Upper lobe of left lung (tissue), 6 donors: ENCODE measurements around the gene ANKRD36C. TPM values are rescaled to one million over a fixed set of nuclear protein-coding genes. Genes with fewer than 3 reads are reported as not detected.
A peak's percentile ranks its signal among the peaks of the same experiment; 100 is the strongest.
"Not testable (repeated sequence)": the region's sequence is repeated elsewhere in the genome, so short reads cannot be mapped to it uniquely, and the experiment has no call there.

Experiments used
- ATAC-seq, 2 donors: fragments of 200-7000 bp; cut with Tn5 transposase; one replicate each; pipeline ENCODE4 v1.9.1; 2022; ENCODE audit warnings: mild to moderate bottlenecking in 2 of 2, moderate library complexity in 2 of 2; ENCODE audit not compliant: low FRiP score in 2 of 2
- DNase-seq, 2 donors: peaks; one replicate each; pipeline ENCODE4 v3.0.0-alpha.2; 2019 to 2020
- H3K27ac ChIP-seq, 4 donors: fragments of 200-600 bp; sonication (generic); one replicate each; pipeline ENCODE4 v1.5.1; 2016 to 2019
- H3K27me3 ChIP-seq, 4 donors: fragments of 200-600 bp; sonication (generic); one replicate each; pipeline ENCODE4 v1.5.1; 2017 to 2019
- H3K36me3 ChIP-seq, 4 donors: fragments of 200-600 bp; sonication (generic); one replicate each; pipeline ENCODE4 v1.5.1; 2016 to 2019
- H3K4me1 ChIP-seq, 4 donors: fragments of 200-600 bp; sonication (generic); one replicate each; pipeline ENCODE4 v1.5.1; 2018 to 2019
- H3K4me3 ChIP-seq, 4 donors: fragments of 200-600 bp; sonication (generic); one replicate each; pipeline ENCODE4 v1.5.1; 2017 to 2019; ENCODE audit warnings: mild to moderate bottlenecking in 2 of 4, moderate library complexity in 1 of 4
- H3K9me3 ChIP-seq, 4 donors: fragments of 200-600 bp; sonication (generic); one replicate each; pipeline ENCODE4 v1.5.1; 2018 to 2019
- EP300 ChIP-seq, 4 donors: sonication (generic); formaldehyde crosslinking; IDR thresholded peaks; one replicate each; pipeline ENCODE4 v1.5.1; 2017; ENCODE audit warnings: antibody characterized with exemption in 4 of 4, control low read depth in 2 of 4
- POLR2A ChIP-seq, 4 donors: fragments of 450-650 bp; IDR thresholded peaks; one replicate each; pipeline ENCODE4 v1.5.1; 2016 to 2017; ENCODE audit warnings: antibody characterized with exemption in 4 of 4, mild to moderate bottlenecking in 2 of 4
- POLR2AphosphoS5 ChIP-seq, 2 donors: sonication (generic); formaldehyde crosslinking; IDR thresholded peaks; one replicate each; pipeline ENCODE4 v1.5.1; 2017; ENCODE audit warnings: antibody characterized with exemption in 2 of 2
- WGBS, 2 donors: methylation state at CpG; one replicate each; pipeline ENCODE4 v1.1.5; 2017 to 2018; 5-methylcytosine and 5-hydroxymethylcytosine counted together
- total RNA-seq, 6 donors: library from RNA; depleted of rRNA in 4 of 6; stranded (reverse); fragments of >200 nt in 4 of 6; gene quantifications; one replicate each; pipeline versions ENCODE4 v1.1.0 to v1.2.1, GENCODE V29; 2016 to 2021
- TF ChIP-seq, protein P1 (sequence below), 6 experiments: fragments of 450-650 bp in 4 of 6; fragments of 200-600 bp in 2 of 6; sonication (generic) in 2 of 6; IDR thresholded peaks; one replicate each; pipeline ENCODE4 v1.5.1; 2016 to 2019; ENCODE audit warnings: antibody characterized with exemption in 6 of 6
- donor health status: DM: no; HTN: no; CAD: no; lungs with moderate emphysema.
- donor health status: DM: no; HTN: yes; CAD: no; lungs with severe emphysema.

ANKRD36C gene
- total RNA-seq, 6 donors from 2014 or later, result 13.1 to 62.9 (median 30.7) TPM

DNA sequence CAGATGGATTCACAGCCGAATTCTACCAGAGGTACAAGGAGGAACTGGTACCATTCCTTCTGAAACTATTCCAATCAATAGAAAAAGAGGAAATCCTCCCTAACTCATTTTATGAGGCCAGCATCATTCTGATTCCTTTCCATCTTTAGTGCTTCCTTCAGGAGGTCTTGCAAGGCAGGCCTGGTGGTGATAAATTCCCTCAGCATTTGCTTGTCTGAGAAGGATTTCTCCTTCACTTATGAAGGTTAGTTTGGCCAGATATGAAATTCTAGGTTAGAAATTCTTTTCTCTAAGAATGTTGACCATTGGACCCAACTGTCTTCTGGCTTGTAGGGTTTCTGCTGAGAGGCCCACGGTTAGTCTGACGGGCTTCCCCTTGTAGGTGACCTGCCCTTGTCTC, 167.4 kb downstream of the ANKRD36C start:
- H3K27ac ChIP-seq, ATAC-seq, H3K27me3 ChIP-seq, H3K4me3 ChIP-seq, DNase-seq, H3K4me1 ChIP-seq: not testable (repeated sequence)
- 90 to 94% methylated on average over 2 to 3 of the region's 3 CpGs for WGBS, 2 donors
- Histone ChIP-seq H3K9me3 (peaks cover 22 to 62% (median 40%) of the 10 kb centered on the region in 4 donors), H3K36me3 (peaks cover 0 to 11% (median 0%) of the 10 kb centered on the region in 4 donors)

DNA sequence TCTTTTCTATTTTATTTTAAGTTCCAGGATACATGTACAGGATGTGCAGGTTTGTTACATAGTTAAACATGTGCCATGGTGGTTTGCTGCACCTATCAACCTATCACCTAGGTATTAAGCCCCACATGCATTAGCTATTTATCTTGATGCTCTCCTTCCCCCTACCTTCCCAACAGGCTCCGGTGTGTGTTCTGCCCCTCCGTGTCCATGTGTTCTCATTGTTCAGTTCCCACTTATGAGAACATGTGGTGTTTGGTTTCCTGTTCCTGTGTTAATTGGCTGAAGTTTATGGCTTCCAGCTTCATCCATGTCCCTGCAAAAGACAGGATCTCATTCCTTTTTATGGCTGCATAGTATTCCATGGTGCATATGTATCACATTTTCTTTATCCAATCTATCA, 174.1 kb downstream of the ANKRD36C start:
- DNase-seq, H3K27ac ChIP-seq, ATAC-seq, H3K4me3 ChIP-seq, H3K27me3 ChIP-seq, H3K36me3 ChIP-seq, H3K4me1 ChIP-seq: not testable (repeated sequence)
- peaks cover 30 to 56% (median 40%) of the 10 kb centered on the region in 4 donors for H3K9me3 ChIP-seq
- 94 to 96% methylated on average over 2 of the region's 2 CpGs for WGBS, 2 donors

DNA sequence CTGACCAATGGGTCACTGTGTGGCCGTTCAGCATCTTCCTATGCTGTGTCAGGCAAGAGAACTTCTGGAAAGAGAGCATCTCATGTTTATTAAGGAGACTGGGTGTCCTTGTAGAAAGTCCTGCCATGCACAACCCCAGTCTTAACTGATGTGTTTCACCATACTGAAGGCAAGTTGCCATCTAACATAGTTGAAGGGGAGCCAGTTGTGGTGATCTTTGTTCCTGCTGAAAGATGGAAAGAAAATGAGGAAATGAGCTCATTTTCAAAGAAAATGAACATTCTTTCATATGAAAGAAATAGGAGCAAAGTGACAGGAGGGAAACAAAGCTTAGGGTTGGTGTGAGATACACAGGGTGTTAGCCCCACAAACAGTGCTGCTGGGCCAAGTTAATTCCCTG, 178.3 kb downstream of the ANKRD36C start:
- 87 to 94% methylated on average over 1 of the region's 1 CpG for WGBS, 2 donors
- H3K27ac ChIP-seq, H3K4me3 ChIP-seq: not testable (repeated sequence)

DNA sequence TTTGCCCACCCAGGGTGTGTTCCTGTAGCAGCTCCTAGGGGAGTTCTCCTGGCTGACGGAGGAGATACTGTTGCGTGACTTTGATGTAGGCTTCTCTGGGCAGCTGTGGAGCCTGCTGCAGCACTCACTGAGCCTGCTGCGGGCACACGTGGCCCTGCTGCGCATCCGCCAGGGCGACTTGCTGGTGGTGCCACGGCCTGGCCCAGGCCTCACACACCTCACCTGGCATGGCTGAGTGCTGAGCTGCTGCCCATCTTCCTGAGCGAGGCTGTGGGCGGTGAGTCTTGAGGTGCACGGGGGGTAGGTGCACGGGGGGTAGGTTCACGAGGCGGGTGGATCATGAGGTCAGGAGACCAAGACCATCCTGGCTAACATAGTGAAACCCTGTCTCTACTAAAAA, 191.7 kb downstream of the ANKRD36C start:
- Histone ChIP-seq H3K27ac (no peak overlapping the region), H3K9me3 (peaks cover 0 to 5% (median 0%) of the 10 kb centered on the region in 4 donors), H3K27me3 (no peaks in the 10 kb centered on the region), H3K36me3 (no peaks in the 10 kb centered on the region), H3K4me3 (no peak overlapping the region), H3K4me1 (no peaks in the 10 kb centered on the region)
- ATAC-seq, result no peak
- WGBS, 2 donors, result 96 to 98% methylated on average over 9 to 11 of the region's 14 CpGs
- peak in 1 of 2 donors; percentile 59 for DNase-seq
- TF ChIP-seq EP300 (IDR thresholded peaks at IDR 0.05) (no peak), POLR2AphosphoS5 (IDR thresholded peaks at IDR 0.05) (no peak), POLR2A (IDR thresholded peaks at IDR 0.05) (no peak)
- TF ChIP-seq, protein P1, sequence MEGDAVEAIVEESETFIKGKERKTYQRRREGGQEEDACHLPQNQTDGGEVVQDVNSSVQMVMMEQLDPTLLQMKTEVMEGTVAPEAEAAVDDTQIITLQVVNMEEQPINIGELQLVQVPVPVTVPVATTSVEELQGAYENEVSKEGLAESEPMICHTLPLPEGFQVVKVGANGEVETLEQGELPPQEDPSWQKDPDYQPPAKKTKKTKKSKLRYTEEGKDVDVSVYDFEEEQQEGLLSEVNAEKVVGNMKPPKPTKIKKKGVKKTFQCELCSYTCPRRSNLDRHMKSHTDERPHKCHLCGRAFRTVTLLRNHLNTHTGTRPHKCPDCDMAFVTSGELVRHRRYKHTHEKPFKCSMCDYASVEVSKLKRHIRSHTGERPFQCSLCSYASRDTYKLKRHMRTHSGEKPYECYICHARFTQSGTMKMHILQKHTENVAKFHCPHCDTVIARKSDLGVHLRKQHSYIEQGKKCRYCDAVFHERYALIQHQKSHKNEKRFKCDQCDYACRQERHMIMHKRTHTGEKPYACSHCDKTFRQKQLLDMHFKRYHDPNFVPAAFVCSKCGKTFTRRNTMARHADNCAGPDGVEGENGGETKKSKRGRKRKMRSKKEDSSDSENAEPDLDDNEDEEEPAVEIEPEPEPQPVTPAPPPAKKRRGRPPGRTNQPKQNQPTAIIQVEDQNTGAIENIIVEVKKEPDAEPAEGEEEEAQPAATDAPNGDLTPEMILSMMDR (IDR thresholded peaks at IDR 0.05), result no peak

More for the DNA sequence above, 178.3 kb downstream of the ANKRD36C start:
- H3K36me3 ChIP-seq, DNase-seq, H3K27me3 ChIP-seq, H3K4me1 ChIP-seq: not testable (repeated sequence)
- H3K9me3 ChIP-seq, result peaks cover 10 to 29% (median 15%) of the 10 kb centered on the region in 4 donors
- peak; percentile 8 to 34 for ATAC-seq

DNA sequence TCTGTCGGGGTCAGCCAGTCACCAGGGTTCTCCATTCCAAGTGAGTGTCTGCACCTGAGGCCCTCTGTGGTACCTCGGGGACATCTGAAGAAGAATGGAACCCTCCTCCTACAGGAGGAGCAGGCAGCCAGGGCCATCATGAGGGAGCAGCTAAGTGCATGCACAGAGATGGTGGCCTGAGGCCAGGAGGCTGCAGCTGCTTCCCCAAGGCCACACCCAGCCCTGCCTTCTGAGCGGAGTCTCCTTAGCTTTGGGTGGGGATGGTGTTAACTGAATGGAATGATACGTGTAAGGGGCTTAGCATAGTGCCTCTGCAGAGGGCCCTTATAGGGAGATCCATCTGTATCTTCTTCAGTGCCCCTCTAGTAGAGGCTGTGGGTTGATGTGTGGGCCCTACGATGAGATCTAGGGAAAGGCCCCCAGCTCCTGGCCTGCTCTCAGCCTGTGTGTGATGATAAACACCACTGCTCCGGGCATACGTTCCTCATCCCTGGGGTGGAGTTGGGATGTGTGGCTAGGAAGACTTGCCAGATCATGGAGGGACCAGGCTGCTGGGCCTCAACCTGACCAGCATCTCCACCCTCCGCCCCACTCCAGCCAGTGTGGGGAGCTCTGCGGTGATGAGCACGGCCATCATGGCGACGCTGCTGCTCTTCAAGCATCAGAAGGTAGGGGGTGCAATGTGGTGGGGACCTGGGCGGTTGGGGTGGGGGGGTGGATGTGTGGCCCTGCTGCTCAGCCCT, 192.3 kb downstream of the ANKRD36C start:
- not testable (repeated sequence) for DNase-seq, H3K27me3 ChIP-seq, H3K36me3 ChIP-seq, H3K27ac ChIP-seq, H3K4me3 ChIP-seq, H3K9me3 ChIP-seq, H3K4me1 ChIP-seq
- peak in 1 of 2 donors; percentile 48 for ATAC-seq
- 88 to 95% methylated on average over 8 to 12 of the region's 13 CpGs for WGBS, 2 donors

DNA sequence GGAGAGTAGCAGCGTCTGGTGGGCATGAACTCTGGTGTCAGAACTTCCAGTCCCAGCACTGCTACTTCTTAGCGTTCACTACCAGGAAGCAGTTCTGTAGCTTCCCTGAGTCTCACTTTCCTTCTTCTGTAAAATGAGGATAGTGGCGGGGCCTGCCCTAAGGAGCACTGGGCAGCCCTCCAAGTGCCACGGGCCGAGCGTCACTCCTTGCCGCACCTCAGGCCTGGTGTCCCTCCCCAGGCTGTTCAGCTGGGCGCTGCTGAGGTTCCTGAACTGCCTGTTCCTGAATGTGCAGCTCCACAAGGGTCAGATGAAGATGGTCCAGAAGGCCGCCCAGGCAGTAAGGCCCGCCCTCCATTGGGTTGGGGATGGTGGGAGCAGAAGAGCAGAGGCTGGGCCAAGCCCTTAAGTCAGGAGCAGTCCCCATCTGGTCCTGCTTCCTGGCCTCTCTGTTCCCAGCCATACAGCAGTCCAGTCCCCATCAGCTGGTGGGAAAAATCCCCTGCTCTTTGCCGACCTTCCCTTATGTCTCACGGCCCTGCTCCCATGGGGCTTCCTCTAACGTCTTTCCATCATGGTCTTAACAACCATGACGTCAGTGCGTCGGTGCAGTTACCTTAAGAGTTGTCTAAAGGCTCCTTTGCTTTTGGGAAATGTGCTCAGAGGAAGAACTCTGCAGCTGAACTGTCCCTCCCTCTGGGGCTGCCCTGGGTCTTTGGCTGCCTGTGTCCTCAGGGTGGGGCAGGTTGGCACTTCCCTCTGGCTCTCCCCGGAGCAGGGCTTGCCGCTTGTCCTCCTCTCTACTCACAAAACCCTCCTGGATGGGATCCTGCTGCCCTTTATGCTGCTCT, 195.2 kb downstream of the ANKRD36C start:
- not testable (repeated sequence) for H3K27ac ChIP-seq, H3K4me3 ChIP-seq, H3K36me3 ChIP-seq, H3K4me1 ChIP-seq, DNase-seq, ATAC-seq, H3K27me3 ChIP-seq, H3K9me3 ChIP-seq
- whole genome bisulfite sequencing, 2 donors, result no CpG with 5 or more reads among the region's 18 CpGs

DNA sequence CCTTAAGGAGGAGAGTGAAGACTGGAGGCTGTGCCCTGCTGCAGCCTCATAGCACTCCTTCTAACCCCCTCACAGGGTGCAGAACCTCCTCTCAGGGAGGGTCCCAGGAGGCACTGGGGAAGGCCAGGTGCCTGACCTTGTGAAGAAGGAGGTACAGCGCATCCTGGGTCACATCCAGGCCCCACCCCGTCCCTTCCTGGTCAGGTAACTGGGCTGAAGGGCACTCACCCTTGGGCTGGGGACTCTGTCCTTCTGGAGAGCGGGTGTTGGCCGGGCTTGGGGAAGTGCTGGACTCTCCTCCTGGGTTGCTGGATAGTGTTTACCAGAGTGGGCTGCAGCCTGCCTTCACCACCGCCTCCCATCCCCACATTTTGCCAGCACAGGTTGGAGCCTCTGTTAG, 197.7 kb downstream of the ANKRD36C start:
- H3K27me3 ChIP-seq, ATAC-seq, H3K9me3 ChIP-seq, H3K27ac ChIP-seq, H3K4me1 ChIP-seq, H3K36me3 ChIP-seq, H3K4me3 ChIP-seq, DNase-seq: not testable (repeated sequence)
- 80% methylated on average over 1 of the region's 5 CpGs; no CpG with 5 or more reads in 1 of the 2 donors for WGBS, 2 donors

DNA sequence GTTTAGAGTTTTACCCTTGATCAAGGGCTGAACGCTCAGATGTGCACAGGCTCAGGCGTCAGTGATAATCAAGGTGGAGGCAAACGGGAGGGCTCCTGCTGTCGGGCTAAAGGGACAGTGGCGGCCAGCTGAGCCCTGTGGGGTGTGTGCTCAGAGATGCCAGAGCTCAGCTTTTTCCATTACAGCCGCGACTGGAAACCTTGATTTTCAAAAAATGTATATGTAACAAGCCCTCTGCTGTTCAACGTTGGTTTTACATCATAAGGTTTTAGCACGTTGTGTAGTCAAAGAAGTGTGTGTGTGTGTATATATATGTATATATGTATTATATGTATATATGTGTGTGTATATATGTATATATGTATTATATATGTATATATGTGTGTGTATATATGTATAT, 201.4 kb downstream of the ANKRD36C start:
- H3K9me3 ChIP-seq, H3K27me3 ChIP-seq, H3K27ac ChIP-seq, H3K36me3 ChIP-seq, H3K4me3 ChIP-seq, DNase-seq, H3K4me1 ChIP-seq: not testable (repeated sequence)
- no CpG with 5 or more reads among the region's 9 CpGs for WGBS, 2 donors
- peak in 1 of 2 donors; percentile 33 for ATAC-seq

DNA sequence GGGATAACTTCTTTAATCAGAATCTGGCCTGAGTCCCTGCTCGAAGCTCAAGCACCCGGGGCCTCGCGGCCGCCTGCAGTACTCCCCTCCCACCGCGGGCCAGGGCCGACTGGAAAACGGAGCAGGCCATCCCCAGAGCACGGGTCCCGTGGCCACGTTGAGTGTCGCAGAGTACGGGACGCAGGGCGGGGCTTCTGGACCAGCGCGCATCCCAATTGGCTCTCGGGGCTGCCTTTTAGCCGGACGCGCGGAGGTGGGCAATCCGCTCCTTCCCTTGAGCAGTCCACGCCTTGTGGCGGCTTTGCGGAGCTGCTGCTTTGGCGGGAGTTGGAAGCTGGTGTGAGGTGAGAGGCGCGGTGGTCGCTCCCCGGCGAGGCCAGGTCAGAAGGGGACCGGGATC, 202.2 kb downstream of the ANKRD36C start:
- not testable (repeated sequence) for H3K4me3 ChIP-seq, H3K9me3 ChIP-seq, H3K27ac ChIP-seq, H3K36me3 ChIP-seq, H3K4me1 ChIP-seq, H3K27me3 ChIP-seq, DNase-seq
- ATAC-seq, result peak in 1 of 2 donors; percentile 66
- no CpG with 5 or more reads among the region's 34 CpGs for WGBS, 2 donors

DNA sequence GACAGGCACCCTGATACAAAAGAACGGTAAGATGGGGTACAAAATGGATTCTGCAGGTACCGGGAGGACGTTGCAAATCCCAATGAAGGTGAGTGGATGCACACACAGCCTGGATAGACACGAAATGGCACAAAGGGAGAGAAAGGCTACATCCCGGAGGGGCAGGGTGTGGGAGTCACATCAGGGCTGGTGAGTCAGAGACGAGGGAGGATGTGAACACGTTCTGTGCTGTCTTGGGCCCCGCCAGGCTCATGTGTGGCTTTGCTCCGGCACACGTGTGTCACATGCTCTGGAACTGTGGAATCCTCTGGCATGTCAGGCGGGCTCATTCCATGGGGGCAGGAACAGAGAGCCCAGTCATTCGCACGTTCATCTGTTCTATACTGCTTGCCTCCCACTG, 203.0 kb downstream of the ANKRD36C start:
- not testable (repeated sequence) for H3K27ac ChIP-seq, H3K9me3 ChIP-seq, H3K36me3 ChIP-seq, H3K4me1 ChIP-seq, H3K4me3 ChIP-seq, ATAC-seq, H3K27me3 ChIP-seq, DNase-seq
- no CpG with 5 or more reads among the region's 13 CpGs for WGBS, 2 donors
